OCI-LY1 (cell line): ENCODE measurements around the gene LMOD1.

Source experiments
- CTCF ChIP-seq: fragments of 200-600 bp; sonication (generic), shearing (Covaris generic); IDR thresholded peaks from 2 replicates; pipeline ENCODE4 v1.5.1; 2017; ENCODE audit warnings: mild to moderate bottlenecking, antibody characterized with exemption, low read length, moderate library complexity, mixed read lengths
- EZH2 ChIP-seq: fragments of 200-600 bp; sonication (generic), shearing (Covaris generic); IDR thresholded peaks from 2 replicates; pipeline ENCODE4 v1.8.0; 2017; ENCODE audit warnings: borderline replicate concordance, mixed run types, mild to moderate bottlenecking, antibody characterized with exemption, low read length, moderate library complexity, mixed read lengths

- TF ChIP-seq CTCF = no peak
- no peak for TF ChIP-seq EZH2
Observed at GRCh38 chr1:201917362-201918033, 28.9 kb downstream of the LMOD1 start.
